Fibroblast of the aortic adventitia (primary cell): ENCODE results near the gene SH3BGRL. TPM values are rescaled to one million over a fixed set of nuclear protein-coding genes. Genes with fewer than 3 reads are reported as not detected.

Experiments used
- DNase-seq: peaks from one replicate; pipeline ENCODE4 v3.0.0-alpha.2; 2010; ENCODE audit warnings: low read depth
- H3K4me3 ChIP-seq: 2 replicates; pipeline ENCODE4 v1.5.1; 2011; ENCODE audit warnings: low read depth, mild to moderate bottlenecking, control low read depth, low read length, moderate library complexity
- total RNA-seq: library from RNA; depleted of rRNA; stranded (reverse); fragments of >200 nt; gene quantifications from 2 replicates; pipeline ENCODE4 v1.2.3, GENCODE V29; 2012; ENCODE audit warnings: low replicate concordance
- TF ChIP-seq, protein P1 (sequence below): IDR thresholded peaks from 2 replicates; pipeline ENCODE4 v1.5.1; 2011; ENCODE audit warnings: mild to moderate bottlenecking, low read length, control low read depth, inconsistent platforms; ENCODE audit not compliant: insufficient read depth

SH3BGRL gene
- total RNA-seq, 1 donor: 132 TPM

DNA sequence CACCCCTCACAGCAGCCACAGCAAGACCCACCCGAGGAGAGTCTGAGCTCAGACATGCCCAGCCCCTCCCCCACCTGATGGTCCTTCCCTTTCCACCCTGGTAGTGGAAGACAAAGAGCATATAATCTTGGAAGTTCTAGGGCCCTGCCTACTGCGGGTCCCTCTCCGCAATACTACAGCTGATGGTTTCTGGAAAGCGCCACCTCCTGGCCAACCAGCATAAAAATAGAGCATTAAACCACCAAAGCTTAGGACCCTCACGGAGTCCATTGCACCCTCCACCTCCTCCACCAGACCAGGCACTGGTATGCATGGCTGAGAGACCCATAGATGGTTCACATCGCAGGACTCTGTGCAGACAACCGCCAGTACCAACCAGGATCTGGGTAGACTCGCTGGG, 78.2 kb downstream of the SH3BGRL start:
- TF ChIP-seq, protein P1, sequence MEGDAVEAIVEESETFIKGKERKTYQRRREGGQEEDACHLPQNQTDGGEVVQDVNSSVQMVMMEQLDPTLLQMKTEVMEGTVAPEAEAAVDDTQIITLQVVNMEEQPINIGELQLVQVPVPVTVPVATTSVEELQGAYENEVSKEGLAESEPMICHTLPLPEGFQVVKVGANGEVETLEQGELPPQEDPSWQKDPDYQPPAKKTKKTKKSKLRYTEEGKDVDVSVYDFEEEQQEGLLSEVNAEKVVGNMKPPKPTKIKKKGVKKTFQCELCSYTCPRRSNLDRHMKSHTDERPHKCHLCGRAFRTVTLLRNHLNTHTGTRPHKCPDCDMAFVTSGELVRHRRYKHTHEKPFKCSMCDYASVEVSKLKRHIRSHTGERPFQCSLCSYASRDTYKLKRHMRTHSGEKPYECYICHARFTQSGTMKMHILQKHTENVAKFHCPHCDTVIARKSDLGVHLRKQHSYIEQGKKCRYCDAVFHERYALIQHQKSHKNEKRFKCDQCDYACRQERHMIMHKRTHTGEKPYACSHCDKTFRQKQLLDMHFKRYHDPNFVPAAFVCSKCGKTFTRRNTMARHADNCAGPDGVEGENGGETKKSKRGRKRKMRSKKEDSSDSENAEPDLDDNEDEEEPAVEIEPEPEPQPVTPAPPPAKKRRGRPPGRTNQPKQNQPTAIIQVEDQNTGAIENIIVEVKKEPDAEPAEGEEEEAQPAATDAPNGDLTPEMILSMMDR: no peak
- H3K4me3 ChIP-seq: no peak overlapping the region
- no peak for DNase-seq

GRCh38 chrX:81286075-81286474, 84.2 kb downstream of the SH3BGRL start:
- H3K4me3 ChIP-seq: no peak overlapping the region
- DNase-seq: no peak
- TF ChIP-seq, protein P1: no peak

- TF ChIP-seq, protein P1: no peak
- H3K4me3 ChIP-seq: no peak overlapping the region
- no peak for DNase-seq
Measured at GRCh38 chrX:81286608-81287007, 84.7 kb downstream of the SH3BGRL start.

GRCh38 chrX:81291996-81292395, 90.1 kb downstream of the SH3BGRL start:
- DNase-seq: no peak

GRCh38 chrX:81294101-81294500, 92.2 kb downstream of the SH3BGRL start:
- DNase-seq: no peak
- TF ChIP-seq, protein P1: no peak
- H3K4me3 ChIP-seq: no peak overlapping the region

More at GRCh38 chrX:81291996-81292395, 90.1 kb downstream of the SH3BGRL start:
- TF ChIP-seq, protein P1: no peak
- H3K4me3 ChIP-seq: no peak overlapping the region

GRCh38 chrX:81301877-81302276, 100.0 kb downstream of the SH3BGRL start:
- TF ChIP-seq, protein P1: no peak
- no peak overlapping the region for H3K4me3 ChIP-seq
- peak; percentile 14 for DNase-seq

GRCh38 chrX:81304563-81304962, 102.7 kb downstream of the SH3BGRL start:
- TF ChIP-seq, protein P1: no peak
- no peak overlapping the region for H3K4me3 ChIP-seq
- DNase-seq: no peak
